PC-3 (cell line): ENCODE measurements around the gene CSF1R.

ENCODE experiments used
- CTCF ChIP-seq: fragments of 300-600 bp; sonication (generic); conservative IDR thresholded peaks from 2 replicates; pipeline ENCODE4 v1.5.1; 2017; ENCODE audit warnings: antibody characterized with exemption, low read depth, mild to moderate bottlenecking, low read length
- EZH2 ChIP-seq: fragments of 300-600 bp; sonication (generic); IDR thresholded peaks from one replicate; pipeline ENCODE4 v1.6.1; 2017; ENCODE audit warnings: antibody characterized with exemption, mild to moderate bottlenecking, low read length; ENCODE audit not compliant: unreplicated experiment
- EZH2phosphoT487 ChIP-seq: fragments of 300-600 bp; sonication (generic); IDR thresholded peaks from 2 replicates; pipeline ENCODE4 v1.6.1; 2018; ENCODE audit warnings: mild to moderate bottlenecking, antibody characterized with exemption, low read length, borderline replicate concordance

GRCh38 chr5:150057052-150057451 lies 29.3 kb downstream of the CSF1R start:
- TF ChIP-seq EZH2phosphoT487 (no peak), CTCF (no peak), EZH2 (no peak)
